ENCODE measurements around the gene FAM131A.

FAM131A gene

GRCh38 chr3:184361532-184361931 lies 24.1 kb downstream of the FAM131A start, which contains the start of the genes CLCN2 and POLR2H (continued):
- TF ChIP-seq, protein P1, sequence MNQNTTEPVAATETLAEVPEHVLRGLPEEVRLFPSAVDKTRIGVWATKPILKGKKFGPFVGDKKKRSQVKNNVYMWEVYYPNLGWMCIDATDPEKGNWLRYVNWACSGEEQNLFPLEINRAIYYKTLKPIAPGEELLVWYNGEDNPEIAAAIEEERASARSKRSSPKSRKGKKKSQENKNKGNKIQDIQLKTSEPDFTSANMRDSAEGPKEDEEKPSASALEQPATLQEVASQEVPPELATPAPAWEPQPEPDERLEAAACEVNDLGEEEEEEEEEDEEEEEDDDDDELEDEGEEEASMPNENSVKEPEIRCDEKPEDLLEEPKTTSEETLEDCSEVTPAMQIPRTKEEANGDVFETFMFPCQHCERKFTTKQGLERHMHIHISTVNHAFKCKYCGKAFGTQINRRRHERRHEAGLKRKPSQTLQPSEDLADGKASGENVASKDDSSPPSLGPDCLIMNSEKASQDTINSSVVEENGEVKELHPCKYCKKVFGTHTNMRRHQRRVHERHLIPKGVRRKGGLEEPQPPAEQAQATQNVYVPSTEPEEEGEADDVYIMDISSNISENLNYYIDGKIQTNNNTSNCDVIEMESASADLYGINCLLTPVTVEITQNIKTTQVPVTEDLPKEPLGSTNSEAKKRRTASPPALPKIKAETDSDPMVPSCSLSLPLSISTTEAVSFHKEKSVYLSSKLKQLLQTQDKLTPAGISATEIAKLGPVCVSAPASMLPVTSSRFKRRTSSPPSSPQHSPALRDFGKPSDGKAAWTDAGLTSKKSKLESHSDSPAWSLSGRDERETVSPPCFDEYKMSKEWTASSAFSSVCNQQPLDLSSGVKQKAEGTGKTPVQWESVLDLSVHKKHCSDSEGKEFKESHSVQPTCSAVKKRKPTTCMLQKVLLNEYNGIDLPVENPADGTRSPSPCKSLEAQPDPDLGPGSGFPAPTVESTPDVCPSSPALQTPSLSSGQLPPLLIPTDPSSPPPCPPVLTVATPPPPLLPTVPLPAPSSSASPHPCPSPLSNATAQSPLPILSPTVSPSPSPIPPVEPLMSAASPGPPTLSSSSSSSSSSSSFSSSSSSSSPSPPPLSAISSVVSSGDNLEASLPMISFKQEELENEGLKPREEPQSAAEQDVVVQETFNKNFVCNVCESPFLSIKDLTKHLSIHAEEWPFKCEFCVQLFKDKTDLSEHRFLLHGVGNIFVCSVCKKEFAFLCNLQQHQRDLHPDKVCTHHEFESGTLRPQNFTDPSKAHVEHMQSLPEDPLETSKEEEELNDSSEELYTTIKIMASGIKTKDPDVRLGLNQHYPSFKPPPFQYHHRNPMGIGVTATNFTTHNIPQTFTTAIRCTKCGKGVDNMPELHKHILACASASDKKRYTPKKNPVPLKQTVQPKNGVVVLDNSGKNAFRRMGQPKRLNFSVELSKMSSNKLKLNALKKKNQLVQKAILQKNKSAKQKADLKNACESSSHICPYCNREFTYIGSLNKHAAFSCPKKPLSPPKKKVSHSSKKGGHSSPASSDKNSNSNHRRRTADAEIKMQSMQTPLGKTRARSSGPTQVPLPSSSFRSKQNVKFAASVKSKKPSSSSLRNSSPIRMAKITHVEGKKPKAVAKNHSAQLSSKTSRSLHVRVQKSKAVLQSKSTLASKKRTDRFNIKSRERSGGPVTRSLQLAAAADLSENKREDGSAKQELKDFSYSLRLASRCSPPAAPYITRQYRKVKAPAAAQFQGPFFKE (tag by site-specific recombination; IDR thresholded peaks at IDR 0.05; ENCODE audit: borderline replicate concordance), result no peak

DNA sequence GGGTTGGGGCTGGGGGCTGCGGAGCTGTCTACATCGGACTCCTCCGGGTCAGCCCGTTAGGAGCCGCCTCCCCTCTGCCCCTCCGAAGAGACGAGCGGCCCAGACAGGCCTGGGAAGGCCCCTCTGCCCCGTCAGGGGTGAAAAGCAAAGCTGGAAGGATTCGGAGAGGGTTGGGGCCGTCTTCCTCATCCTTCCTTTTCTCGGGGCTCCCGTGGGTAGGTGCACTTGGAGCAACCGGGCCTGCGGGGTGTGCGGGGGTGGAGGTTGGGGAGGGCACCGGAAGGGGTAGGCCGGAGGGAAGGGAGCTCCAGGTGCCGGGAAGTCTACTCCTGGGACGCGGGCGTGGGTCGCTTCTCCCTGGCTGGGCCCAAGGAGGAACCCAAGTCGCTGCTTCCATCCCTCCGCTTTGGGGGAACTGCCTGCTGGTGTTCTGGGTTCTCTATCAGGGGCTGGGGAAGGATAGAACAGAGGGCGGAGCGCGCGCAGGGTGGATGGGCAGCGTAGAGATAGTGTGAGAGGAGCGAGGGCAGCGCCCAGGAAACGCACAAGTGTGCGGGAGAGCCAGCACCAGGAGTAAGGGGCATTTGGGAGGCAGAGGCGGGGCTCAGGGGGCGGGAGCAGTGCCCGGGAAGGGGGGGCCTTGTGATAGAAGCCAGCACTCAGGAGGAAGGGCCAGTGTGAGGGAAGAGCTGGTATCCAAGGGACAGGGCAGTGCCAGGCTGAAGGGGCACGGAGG lies 24.7 kb downstream of the FAM131A start:
- POLR2A ChIA-PET, result interaction anchor here (0.6 to 2.7 kb wide), 8 partner anchors 8 to 899 kb away, joined by 3 to 9 read pairs (median 4); no protein-coding TSS in a partner anchor
- peak overlapping the region; percentile 88 for H3K27ac ChIP-seq (ENCODE audit: extremely low read depth, low read depth, low read length)
- peaks cover 7 to 44% of the 10 kb centered on the region in 2 experiments; a peak in 2 of 3 replicates for H3K36me3 ChIP-seq (ENCODE audit: control insufficient read depth in 2 of 2, insufficient read depth in 1 of 2, low read length in 2 of 2)
- H3K4me3 ChIP-seq (ENCODE audit: low read depth, low read length), result peak overlapping the region; percentile 84
- CTCF ChIA-PET, result interaction anchor here (1.0 to 3.3 kb wide), 2 partner anchors 10 to 16 kb away, joined by 4 to 13 read pairs; no protein-coding TSS in a partner anchor
- H3K9me3 ChIP-seq (ENCODE audit: control insufficient read depth, insufficient read depth, low read depth, low read length), result no peaks in the 10 kb centered on the region
- H3K4me1 ChIP-seq (ENCODE audit: control insufficient read depth, insufficient read depth, low read length), result no peaks in the 10 kb centered on the region
- peak; percentile 74 for TF ChIP-seq ZXDB (tag by site-specific recombination; IDR thresholded peaks at IDR 0.05)
- peak; percentile 88 for TF ChIP-seq KLF9 (tag by site-specific recombination; IDR thresholded peaks at IDR 0.05; ENCODE audit: low read depth)
- TF ChIP-seq ZBTB7A (tag by site-specific recombination; IDR thresholded peaks at IDR 0.05; ENCODE audit: low read depth), result peak; percentile 35; the same call in 1 of the 2 replicates
- TF ChIP-seq, protein P2, sequence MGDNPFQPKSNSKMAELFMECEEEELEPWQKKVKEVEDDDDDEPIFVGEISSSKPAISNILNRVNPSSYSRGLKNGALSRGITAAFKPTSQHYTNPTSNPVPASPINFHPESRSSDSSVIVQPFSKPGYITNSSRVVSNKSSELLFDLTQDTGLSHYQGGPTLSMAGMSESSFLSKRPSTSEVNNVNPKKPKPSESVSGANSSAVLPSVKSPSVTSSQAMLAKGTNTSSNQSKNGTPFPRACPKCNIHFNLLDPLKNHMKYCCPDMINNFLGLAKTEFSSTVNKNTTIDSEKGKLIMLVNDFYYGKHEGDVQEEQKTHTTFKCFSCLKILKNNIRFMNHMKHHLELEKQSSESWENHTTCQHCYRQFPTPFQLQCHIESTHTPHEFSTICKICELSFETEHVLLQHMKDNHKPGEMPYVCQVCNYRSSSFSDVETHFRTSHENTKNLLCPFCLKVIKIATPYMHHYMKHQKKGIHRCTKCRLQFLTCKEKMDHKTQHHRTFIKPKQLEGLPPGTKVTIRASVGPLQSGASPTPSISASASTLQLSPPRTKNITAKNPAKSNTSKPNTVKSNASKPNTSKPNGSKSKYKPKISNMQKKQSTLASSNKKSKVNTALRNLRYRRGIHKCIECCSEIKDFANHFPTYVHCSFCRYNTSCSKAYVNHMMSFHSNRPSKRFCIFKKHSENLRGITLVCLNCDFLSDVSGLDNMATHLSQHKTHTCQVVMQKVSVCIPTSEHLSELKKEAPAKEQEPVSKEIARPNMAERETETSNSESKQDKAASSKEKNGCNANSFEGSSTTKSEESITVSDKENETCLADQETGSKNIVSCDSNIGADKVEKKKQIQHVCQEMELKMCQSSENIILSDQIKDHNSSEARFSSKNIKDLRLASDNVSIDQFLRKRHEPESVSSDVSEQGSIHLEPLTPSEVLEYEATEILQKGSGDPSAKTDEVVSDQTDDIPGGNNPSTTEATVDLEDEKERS (tag by site-specific recombination; IDR thresholded peaks at IDR 0.05), result 0 out of 2 replicates have a peak, but pooled peaks have one; percentile 7
- peak; percentile 70 for TF ChIP-seq SP2 (tag by site-specific recombination; IDR thresholded peaks at IDR 0.05)
- peak; percentile 57 for TF ChIP-seq MZF1 (tag by site-specific recombination; IDR thresholded peaks at IDR 0.05; ENCODE audit: borderline replicate concordance)
- TF ChIP-seq, protein P3, sequence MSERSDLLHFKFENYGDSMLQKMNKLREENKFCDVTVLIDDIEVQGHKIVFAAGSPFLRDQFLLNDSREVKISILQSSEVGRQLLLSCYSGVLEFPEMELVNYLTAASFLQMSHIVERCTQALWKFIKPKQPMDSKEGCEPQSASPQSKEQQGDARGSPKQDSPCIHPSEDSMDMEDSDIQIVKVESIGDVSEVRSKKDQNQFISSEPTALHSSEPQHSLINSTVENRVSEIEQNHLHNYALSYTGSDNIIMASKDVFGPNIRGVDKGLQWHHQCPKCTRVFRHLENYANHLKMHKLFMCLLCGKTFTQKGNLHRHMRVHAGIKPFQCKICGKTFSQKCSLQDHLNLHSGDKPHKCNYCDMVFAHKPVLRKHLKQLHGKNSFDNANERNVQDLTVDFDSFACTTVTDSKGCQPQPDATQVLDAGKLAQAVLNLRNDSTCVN (tag by site-specific recombination; optimal IDR thresholded peaks at IDR 0.05), result peak; percentile 20
- TF ChIP-seq, protein P4, sequence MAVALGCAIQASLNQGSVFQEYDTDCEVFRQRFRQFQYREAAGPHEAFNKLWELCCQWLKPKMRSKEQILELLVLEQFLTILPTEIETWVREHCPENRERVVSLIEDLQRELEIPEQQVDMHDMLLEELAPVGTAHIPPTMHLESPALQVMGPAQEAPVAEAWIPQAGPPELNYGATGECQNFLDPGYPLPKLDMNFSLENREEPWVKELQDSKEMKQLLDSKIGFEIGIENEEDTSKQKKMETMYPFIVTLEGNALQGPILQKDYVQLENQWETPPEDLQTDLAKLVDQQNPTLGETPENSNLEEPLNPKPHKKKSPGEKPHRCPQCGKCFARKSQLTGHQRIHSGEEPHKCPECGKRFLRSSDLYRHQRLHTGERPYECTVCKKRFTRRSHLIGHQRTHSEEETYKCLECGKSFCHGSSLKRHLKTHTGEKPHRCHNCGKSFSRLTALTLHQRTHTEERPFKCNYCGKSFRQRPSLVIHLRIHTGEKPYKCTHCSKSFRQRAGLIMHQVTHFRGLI (tag by site-specific recombination; IDR thresholded peaks at IDR 0.05), result 0 out of 2 replicates have a peak, but pooled peaks have one; percentile 5
- TF ChIP-seq PRDM4 (tag by site-specific recombination; IDR thresholded peaks at IDR 0.05), result no peak
- no peak for TF ChIP-seq ZNF548 (tag by site-specific recombination; IDR thresholded peaks at IDR 0.05)
- peak; percentile 47 for TF ChIP-seq IKZF3 (tag by site-specific recombination; IDR thresholded peaks at IDR 0.05)
- TF ChIP-seq KLF8 (tag by site-specific recombination; IDR thresholded peaks at IDR 0.05), result peak; percentile 89
- no peak for TF ChIP-seq ZNF184 (tag by site-specific recombination; IDR thresholded peaks at IDR 0.05)
- TF ChIP-seq ZNF585B (tag by site-specific recombination; IDR thresholded peaks at IDR 0.05), result no peak
- peak; percentile 59 for TF ChIP-seq ZBTB20 (tag by site-specific recombination; IDR thresholded peaks at IDR 0.05)
- 0 out of 2 replicates have a peak, but pooled peaks have one; percentile 13 for TF ChIP-seq KLF16 (tag by site-specific recombination; IDR thresholded peaks at IDR 0.05)
- TF ChIP-seq ZNF600 (tag by site-specific recombination; IDR thresholded peaks at IDR 0.05), result peak; percentile 69; the same call in 1 of the 2 replicates
- peak; percentile 69 for TF ChIP-seq EGR2 (tag by site-specific recombination; IDR thresholded peaks at IDR 0.05; ENCODE audit: low read depth)
